Psoas muscle (tissue), 8 donors: Measurements from ENCODE around the gene CBFA2T3. TPM values are rescaled to one million over a fixed set of nuclear protein-coding genes. Genes with fewer than 3 reads are reported as not detected.
A peak's percentile ranks its signal among the peaks of the same experiment; 100 is the strongest.

ENCODE experiments used
- ATAC-seq, 4 donors: fragments of 200-7000 bp; cut with Tn5 transposase; one replicate each; pipeline ENCODE4 v1.9.1; 2020; ENCODE audit warnings: moderate library complexity in 3 of 4, mild to moderate bottlenecking in 2 of 4
- DNase-seq, 2 donors: peaks; one replicate each; pipeline ENCODE4 v3.0.0-alpha.2; 2020
- H3K27ac ChIP-seq: fragments of 200-600 bp; one replicate; pipeline ENCODE4 v1.8.0; 2022
- H3K27me3 ChIP-seq, 3 donors: fragments of 200-600 bp in 1 of 3; one replicate each; pipeline versions ENCODE4 v1.6.1 to v1.8.0; 2013 to 2022; ENCODE audit warnings: low read length in 2 of 3, mild to moderate bottlenecking in 2 of 3, moderate library complexity in 1 of 3; ENCODE audit not compliant: insufficient read depth in 3 of 3
- H3K36me3 ChIP-seq, 2 donors: fragments of 200-600 bp in 1 of 2; one replicate each; pipeline versions ENCODE4 v1.6.1 to v1.8.0; 2013 to 2022; ENCODE audit warnings: low read depth in 1 of 2, mild to moderate bottlenecking in 1 of 2, moderate library complexity in 1 of 2; ENCODE audit not compliant: insufficient read depth in 1 of 2
- H3K4me1 ChIP-seq: fragments of 200-600 bp; one replicate; pipeline ENCODE4 v1.8.0; 2022
- H3K4me3 ChIP-seq: fragments of 200-600 bp; one replicate; pipeline ENCODE4 v1.8.0; 2022; ENCODE audit warnings: mild to moderate bottlenecking
- H3K9me3 ChIP-seq: fragments of 200-600 bp; one replicate; pipeline ENCODE4 v1.8.0; 2022
- CTCF ChIP-seq: fragments of 200-600 bp; IDR thresholded peaks from one replicate; pipeline ENCODE4 v1.8.0; 2022; ENCODE audit warnings: antibody characterized with exemption
- WGBS, 3 donors: extraction: QIAGEN DNeasy Blood & Tissue Kit; methylation state at CpG; one replicate each; pipeline versions ENCODE4 v1.1.6 to v1.1.7; 2013; 5-methylcytosine and 5-hydroxymethylcytosine counted together
- intact Hi-C, 2 donors: fragments of 100-400 bp; cut with DNase I; formaldehyde crosslinking; loops; one replicate each; pipeline versions ENCODE4 v1.11.0 to v1.14.2; 2022
- polyA plus RNA-seq, 3 donors: library from polyadenylated mRNA; stranded (reverse); fragments of 200-250 nt; gene quantifications; one replicate each; pipeline ENCODE4 v1.2.3, GENCODE V29; 2013
- total RNA-seq, 4 donors: library from RNA; stranded (reverse); fragmentation: NEBNext Ultra II Directional in 2 of 4; extraction: Animal tissue kit (Norgen Biotek cat#: 25700) in 2 of 4; gene quantifications; one replicate each; pipeline versions ENCODE4 v1.2.1 to v1.2.4, GENCODE V29; 2021 to 2023
- donor health status: healthy with polysubstance abuse.
- donor health status: DM: no; HTN: no; CAD: no; lungs with moderate emphysema.
- donor health status: Bipolar disorder and iron deficiency.
- donor health status: healthy.
- donor health status: DM: yes; HTN: yes; CAD: no.
- donor health status: DM: no; HTN: no; CAD: no.
- donor health status: DM: no; HTN: no; CAD: no.
- donor health status: DM: yes; HTN: yes; CAD: no.

CBFA2T3 gene
- total and polyA plus RNA-seq, 7 donors, result 2.6 to 15.0 (median 6.0) TPM

DNA sequence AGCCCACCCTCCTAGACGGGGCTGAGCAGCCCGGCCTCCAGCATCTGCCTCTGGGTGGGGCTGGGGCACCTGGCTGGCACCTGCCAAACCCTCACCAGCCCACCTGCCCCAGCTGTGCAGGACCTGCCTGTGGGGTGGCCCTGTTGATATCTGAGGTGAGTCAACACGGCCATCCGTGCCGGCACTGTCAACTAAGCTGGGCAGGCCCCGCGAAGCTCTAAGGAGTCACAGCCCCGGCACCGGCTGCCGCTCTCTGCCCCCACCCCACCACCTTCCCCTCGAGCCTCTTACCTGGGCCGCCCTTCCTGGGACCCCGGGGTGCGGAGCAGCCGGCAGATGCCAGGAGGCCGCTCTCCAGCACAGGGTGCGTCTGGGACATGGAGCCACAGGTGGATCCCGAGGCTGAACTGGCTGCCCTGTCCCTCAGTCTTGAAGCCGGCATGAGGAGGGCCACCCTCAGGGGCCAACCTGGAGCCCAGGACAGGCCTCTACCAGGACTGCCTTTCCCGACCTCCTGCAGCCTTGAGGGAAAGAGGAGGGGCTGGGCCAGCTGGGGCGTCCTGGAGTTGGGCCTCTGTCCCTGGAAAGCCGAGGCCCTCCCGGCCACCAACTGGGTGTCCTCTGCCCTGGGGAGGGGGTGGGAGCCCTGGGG is 515 bp downstream of the CBFA2T3 start:
- ATAC-seq (no peak), DNase-seq (no peak)
- Histone ChIP-seq H3K27ac (no peak overlapping the region), H3K4me3 (peak overlapping the region; percentile 31), H3K9me3 (no peaks in the 10 kb centered on the region), H3K27me3 (peaks cover 0 to 52% (median 8%) of the 10 kb centered on the region in 3 donors), H3K4me1 (no peaks in the 10 kb centered on the region), H3K36me3 (no peaks in the 10 kb centered on the region)
- 50 to 59% (median 57%) methylated on average over 22 to 23 of the region's 23 CpGs for WGBS, 3 donors
- intact Hi-C loops, result no loop called here
- TF ChIP-seq CTCF, result no peak

DNA sequence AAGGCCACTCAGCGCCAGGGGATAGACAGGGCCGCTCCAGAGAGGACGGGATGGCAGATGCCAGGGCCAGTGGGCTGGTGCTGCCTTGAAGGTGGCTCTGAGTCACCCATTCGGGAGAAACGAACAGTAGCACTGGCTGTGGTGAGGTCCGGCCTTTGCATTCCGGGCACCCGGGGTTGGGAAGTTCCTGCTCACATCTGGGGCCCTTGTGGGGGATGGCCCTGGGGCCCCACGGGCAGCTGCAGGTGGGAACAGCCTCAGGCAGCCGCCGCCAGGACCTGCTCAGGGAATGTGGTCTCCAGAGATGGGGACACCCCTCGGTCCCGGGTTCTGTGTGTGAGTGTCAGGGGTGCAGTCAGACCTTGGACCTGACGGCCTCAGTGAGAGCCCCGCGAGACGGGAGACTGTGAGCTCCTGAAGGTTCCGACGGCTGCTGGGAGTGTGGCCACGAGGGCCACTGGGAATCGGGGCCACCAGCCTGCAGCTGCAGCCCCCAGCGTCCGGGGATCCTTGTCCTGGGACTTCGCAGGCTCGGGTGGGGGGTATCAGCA is 1.4 kb downstream of the CBFA2T3 start:
- no peak for TF ChIP-seq CTCF
- WGBS, 3 donors, result 76 to 84% (median 78%) methylated on average over 22 to 25 of the region's 25 CpGs
- intact Hi-C loops, result no loop called here
- Histone ChIP-seq H3K4me1 (no peaks in the 10 kb centered on the region), H3K27ac (no peak overlapping the region), H3K27me3 (peaks cover 0 to 52% (median 7%) of the 10 kb centered on the region in 3 donors), H3K36me3 (no peaks in the 10 kb centered on the region), H3K4me3 (peak overlapping the region; percentile 31), H3K9me3 (no peaks in the 10 kb centered on the region)
- peak in 1 of 2 donors; percentile 51 for DNase-seq
- ATAC-seq, result no peak

DNA sequence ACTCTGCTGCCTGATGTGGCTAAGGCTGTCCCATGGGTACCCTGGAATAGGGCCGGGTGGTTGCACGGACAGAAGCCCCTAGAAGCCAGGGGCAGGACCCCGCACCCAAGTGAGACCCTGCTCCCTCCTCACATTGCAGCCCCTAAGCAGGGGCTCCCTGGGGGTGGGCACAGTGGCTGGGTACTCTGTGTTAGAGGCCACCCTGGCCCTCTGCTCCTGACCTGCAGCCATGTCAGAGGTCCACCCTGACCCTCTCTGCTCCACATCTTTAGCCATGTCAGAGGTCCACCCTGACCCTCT is 2.1 kb downstream of the CBFA2T3 start:
- Histone ChIP-seq H3K27ac (no peak overlapping the region), H3K27me3 (peaks cover 0 to 57% (median 12%) of the 10 kb centered on the region in 3 donors), H3K4me1 (no peaks in the 10 kb centered on the region), H3K4me3 (no peak overlapping the region), H3K36me3 (no peaks in the 10 kb centered on the region), H3K9me3 (no peaks in the 10 kb centered on the region)
- WGBS, 3 donors, result 85 to 89% (median 89%) methylated on average over 3 of the region's 3 CpGs
- ATAC-seq (no peak), DNase-seq (peak in 1 of 2 donors; percentile 42)
- intact Hi-C loops, result no loop called here
- TF ChIP-seq CTCF, result no peak

- DNase-seq, result peak in 1 of 2 donors; percentile 35
- WGBS, 3 donors, result 89 to 90% (median 90%) methylated on average over 27 of the region's 27 CpGs
- no peak for ATAC-seq
- Histone ChIP-seq H3K4me1 (no peaks in the 10 kb centered on the region), H3K27ac (no peak overlapping the region), H3K4me3 (no peak overlapping the region), H3K9me3 (no peaks in the 10 kb centered on the region), H3K36me3 (no peaks in the 10 kb centered on the region), H3K27me3 (peaks cover 0 to 63% (median 12%) of the 10 kb centered on the region in 3 donors)
- TF ChIP-seq CTCF, result no peak
- intact Hi-C loops, result no loop called here
Observed at GRCh38 chr16:88974080-88974915, 2.7 kb downstream of the CBFA2T3 start.
